B cell (primary cell): Measurements from ENCODE around the gene PUM1.

Experiments
- EZH2 ChIP-seq: IDR thresholded peaks from 2 replicates; pipeline ENCODE4 v1.6.1; 2012; ENCODE audit warnings: borderline replicate concordance, low read depth, mild to moderate bottlenecking, moderate library complexity, low read length; ENCODE audit not compliant: insufficient read depth, poor library complexity, severe bottlenecking
- TF ChIP-seq, protein P1 (sequence below): fragments of 200-600 bp; IDR thresholded peaks from one replicate; pipeline ENCODE4 v1.8.0; 2022; ENCODE audit warnings: antibody characterized with exemption, mild to moderate bottlenecking

DNA sequence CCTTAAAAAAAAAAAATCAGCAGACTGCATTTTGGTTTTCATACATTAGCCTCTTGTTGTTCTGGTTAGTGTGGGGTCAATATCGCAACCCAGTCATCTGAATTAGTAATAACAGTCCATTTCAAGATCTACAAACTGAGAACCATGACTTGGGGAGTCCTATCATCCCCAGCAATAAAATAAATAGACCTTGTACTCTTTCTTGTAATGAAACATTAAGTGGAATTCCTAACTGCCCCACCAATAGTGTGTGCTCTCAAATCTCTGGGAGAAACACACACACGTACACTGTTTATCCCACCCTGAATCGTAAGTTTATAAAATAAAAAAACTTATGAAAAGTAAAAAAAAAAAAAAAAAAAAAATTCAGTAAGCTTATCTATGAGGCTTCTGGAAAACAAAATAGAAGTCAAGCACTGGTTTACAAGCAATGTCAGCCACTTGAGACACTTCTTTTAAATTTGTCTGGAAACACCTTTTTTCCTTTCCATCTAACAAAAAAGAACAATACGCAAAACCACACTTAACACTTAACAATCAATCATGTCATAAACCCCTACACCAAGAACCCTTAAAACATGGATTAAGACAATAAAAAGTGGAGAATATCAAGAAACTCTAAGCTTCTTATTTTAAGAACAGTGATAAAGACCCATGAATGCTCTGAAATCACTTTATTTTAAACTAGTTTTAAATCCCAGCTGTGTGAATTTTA is 53.1 kb downstream of the PUM1 start:
- TF ChIP-seq, protein P1, sequence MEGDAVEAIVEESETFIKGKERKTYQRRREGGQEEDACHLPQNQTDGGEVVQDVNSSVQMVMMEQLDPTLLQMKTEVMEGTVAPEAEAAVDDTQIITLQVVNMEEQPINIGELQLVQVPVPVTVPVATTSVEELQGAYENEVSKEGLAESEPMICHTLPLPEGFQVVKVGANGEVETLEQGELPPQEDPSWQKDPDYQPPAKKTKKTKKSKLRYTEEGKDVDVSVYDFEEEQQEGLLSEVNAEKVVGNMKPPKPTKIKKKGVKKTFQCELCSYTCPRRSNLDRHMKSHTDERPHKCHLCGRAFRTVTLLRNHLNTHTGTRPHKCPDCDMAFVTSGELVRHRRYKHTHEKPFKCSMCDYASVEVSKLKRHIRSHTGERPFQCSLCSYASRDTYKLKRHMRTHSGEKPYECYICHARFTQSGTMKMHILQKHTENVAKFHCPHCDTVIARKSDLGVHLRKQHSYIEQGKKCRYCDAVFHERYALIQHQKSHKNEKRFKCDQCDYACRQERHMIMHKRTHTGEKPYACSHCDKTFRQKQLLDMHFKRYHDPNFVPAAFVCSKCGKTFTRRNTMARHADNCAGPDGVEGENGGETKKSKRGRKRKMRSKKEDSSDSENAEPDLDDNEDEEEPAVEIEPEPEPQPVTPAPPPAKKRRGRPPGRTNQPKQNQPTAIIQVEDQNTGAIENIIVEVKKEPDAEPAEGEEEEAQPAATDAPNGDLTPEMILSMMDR = no peak
- no peak for TF ChIP-seq EZH2
